ENCODE measurements around the gene OR2L3.
"Not testable (repeated sequence)": the region's sequence is repeated elsewhere in the genome, so short reads cannot be mapped to it uniquely, and the experiment has no call there.

Gene OR2L3

GRCh38 chr1:248046536-248046935, at the start of gene OR2L3:
TSS of gene OR2L3 (plus strand) at chr1:248046836. CDS start at chr1:248060682, 13,846 bp downstream.
- no peak for DNase-seq (ENCODE audit: low read depth)

DNA sequence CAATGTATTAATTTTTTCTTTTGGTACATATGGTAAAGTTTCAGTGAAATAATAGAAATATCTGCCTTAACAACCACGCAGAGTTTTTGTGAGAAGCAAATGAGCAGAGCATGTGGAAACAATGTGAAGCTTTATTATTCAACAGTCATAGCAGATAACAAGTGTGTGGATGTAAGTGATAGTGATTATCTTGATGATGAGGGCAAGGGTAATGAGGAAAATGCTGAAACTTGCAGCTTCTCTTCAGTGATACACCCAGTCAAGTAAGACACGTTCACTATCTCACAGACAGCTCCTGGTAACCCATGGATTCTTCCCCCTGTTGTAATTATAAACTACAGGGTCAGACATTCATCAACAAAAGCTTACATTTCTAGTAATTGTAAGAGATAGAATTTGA, 47.8 kb upstream of the OR2L3 start:
- no peak for DNase-seq (ENCODE audit: low read depth)

DNA sequence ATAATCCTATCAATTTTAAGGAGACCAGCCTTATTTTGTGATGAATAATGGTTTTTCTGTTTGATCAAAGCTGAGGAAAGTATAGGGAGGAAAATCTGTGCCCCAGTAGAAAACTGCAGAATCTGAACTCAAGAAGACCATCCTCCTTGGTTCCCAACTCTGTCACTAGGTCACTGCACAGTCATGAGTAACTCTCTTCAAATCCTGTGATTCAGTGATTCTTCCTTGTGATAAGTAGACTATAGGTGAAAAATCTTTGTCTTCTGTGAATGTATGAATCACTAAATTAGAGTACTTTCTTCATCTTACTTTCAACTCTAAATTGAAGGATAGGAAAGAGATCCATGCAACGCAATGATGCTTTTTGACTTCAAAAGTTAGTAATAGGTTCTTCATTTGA, 46.5 kb upstream of the OR2L3 start:
- no peak for DNase-seq (ENCODE audit: low read depth)

DNA sequence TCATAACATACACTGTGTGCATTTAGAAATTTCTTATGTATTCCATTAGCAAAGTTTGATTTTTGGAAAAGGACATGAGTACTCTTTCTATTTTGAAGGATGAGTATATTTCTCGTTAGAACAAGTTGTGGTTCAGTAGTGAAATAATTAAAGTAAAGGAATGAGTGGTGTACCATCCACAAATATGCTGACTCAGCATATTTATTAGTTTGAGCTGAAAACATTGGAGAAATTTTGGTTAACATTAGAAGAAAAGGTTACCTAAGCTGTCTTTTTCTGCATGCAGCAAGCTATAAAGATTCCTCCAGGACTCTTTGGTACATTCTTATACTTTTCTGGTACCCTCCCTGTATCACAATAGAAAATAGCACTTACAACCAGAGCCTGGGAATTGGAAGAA, 38.9 kb upstream of the OR2L3 start:
- no peak for DNase-seq (ENCODE audit: low read depth)

GRCh38 chr1:248009681-248010080, 37.0 kb upstream of the OR2L3 start:
- DNase-seq (ENCODE audit: low read depth): no peak

DNA sequence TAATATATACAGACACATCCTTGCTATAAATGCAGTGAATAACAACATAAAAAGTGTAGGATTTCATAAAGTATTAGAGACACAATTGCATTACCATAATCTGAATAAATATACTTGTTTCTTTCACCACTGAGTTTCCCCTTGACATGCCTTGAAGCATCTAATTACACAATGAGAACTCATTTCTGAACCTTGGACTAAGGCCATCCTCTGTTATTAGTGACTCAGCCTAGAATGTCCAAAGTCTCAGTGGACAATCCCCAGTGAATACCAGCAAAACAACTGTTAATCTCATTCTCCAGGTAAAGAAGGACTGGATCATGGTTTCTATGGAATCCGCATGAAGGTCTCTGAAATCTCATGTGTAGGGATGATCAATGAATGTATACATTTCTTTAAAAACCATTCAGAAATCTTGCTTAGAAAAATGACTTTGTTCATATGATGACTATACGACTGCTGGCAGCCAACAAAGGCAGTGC, 33.4 kb upstream of the OR2L3 start, which contains the start of gene OR2L5:
TSS of gene OR2L5 (plus strand) at position 432 of the 482 bp plus-strand sequence. CDS start 8,288 bp downstream, outside the sequence.
- no peak for DNase-seq (ENCODE audit: low read depth)

GRCh38 chr1:248015803-248016202, 30.8 kb upstream of the OR2L3 start:
- DNase-seq (ENCODE audit: low read depth): no peak

GRCh38 chr1:248029770-248030169, 16.9 kb upstream of the OR2L3 start, which contains the start of gene OR2L2:
TSS of gene OR2L2 (plus strand) at chr1:248030070. CDS start at chr1:248038268, 8,198 bp downstream.
- DNase-seq (ENCODE audit: low read depth): no peak

DNA sequence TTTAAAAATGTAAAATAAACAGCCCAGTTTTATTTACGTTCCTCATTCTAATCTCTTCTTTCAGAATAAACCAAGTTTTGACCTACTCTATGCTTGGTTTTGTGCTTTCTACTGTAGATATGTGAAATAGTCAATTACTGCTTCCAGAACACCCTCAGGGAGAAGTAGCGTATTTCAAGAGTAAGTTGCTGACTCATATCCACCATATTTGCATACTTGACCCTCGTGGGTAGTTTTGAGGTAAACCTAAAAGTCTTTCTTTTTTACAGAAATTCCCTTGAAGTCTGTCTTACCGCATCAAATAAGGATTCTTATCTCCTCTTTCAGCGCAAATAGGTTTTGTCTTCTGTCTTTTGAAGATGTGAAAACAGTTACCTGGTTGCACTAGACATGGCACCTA, 1.4 kb upstream of the OR2L3 start:
- DNase-seq (ENCODE audit: low read depth): no peak

GRCh38 chr1:248047008-248047407, 372 bp downstream of the OR2L3 start:
- DNase-seq (ENCODE audit: low read depth): no peak

- DNase-seq (ENCODE audit: low read depth): no peak
These were observed 8.0 kb downstream of the OR2L3 start for GRCh38 chr1:248054671-248055070.

GRCh38 chr1:248055261-248055660, 8.6 kb downstream of the OR2L3 start:
- no peak for DNase-seq (ENCODE audit: low read depth)

DNA sequence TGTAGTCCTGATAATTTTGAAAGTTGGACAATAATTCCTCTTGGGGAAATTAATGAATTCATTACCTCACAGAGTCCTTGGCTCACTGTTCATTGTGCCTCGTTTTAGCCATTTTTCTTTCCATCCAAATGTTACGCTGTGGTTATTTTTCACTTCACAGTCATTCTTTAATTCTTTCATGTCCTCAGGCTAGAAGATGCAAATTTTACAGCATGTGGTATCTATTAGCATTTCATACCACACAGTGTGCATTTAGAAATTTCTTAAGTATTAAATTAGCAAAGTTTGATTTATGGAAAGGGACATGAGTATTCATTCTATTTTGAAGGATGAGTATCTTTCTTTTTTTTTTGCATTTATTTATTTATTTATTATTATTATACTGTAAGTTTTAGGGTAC, 18.4 kb downstream of the OR2L3 start:
- DNase-seq (ENCODE audit: low read depth): no peak

DNA sequence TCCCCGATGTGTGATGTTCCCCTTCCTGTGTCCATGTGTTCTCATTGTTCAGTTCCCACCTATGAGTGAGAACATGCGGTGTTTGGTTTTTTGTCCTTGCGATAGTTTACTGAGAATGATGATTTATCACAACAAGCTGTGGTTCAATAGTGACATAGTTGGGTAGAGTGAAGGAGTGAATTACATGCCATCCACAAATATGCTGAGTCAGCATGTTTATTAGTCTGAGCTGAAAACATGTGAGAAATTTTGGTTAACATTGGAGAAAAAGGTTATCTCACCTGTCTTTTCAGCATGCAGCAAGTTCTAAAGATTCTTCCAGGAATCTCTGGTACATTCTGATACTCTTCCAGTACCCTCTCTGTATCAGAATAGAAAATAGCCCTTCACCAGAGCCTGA, 19.0 kb downstream of the OR2L3 start:
- DNase-seq (ENCODE audit: low read depth): no peak

DNA sequence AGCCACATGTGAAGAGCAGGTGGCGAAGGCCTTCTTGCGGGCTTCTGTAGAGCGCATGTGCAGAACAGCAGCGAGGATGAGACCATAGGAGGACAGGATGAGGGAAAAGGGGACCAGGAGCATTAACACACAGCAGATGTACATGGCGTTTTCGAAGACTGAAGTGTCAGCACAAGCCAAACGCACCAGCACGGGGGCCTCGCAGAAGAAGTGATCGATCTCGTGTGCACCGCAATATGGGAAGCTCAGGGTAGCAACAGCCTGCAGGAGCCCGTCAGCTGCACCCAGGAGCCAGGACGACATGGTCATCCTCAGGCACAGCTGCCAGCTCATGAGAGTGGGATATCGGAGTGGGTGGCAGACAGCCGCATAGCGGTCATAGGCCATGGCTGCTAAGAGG, 37.2 kb downstream of the OR2L3 start:
- not testable (repeated sequence) for DNase-seq (ENCODE audit: low read depth)

DNA sequence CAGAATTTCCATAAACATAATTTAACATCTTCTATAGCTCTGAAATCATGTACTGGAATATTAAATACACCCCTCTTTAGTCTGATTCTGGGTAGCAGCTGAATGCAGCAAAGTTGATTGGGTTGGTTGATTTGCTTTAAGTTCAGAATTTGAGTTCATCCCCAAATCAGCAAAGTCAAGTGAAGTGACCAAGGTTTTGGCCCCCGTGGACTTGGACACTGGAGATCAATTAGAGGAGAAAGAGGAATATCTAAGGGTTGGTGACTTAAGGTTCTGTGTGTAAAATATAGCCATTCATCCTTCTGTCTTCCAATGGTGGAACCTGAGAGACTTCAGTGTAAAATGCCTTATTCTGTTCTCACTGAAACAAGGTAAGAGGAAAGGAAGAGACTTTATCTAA, 48.2 kb downstream of the OR2L3 start, which contains the start of gene OR2L13:
TSS of gene OR2L13 (plus strand) at position 301 of the 400 bp plus-strand sequence. CDS start 4,192 bp downstream, outside the sequence.
- no peak for DNase-seq (ENCODE audit: low read depth)

DNA sequence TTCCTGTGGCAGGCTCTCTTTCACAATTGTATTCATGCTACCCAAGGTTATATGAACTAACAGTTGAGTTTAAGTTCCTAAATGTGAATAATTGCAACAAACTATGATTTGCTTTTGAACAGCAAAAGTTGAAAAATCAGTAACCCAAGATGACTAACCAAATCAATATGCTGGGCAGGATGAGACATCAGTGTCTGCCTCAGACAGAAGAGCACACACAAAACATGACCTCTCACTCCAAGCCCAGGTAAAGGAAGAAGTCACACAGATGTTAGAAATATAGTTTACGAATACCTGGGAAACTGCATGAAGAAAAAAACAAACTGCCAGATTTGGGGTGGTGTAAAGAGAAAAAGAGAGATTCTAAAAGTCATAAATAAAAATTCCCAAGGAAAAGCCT, 51.9 kb downstream of the OR2L3 start:
- DNase-seq (ENCODE audit: low read depth): no peak

- DNase-seq (ENCODE audit: low read depth): no peak
These were observed 56.2 kb downstream of the OR2L3 start for GRCh38 chr1:248102847-248103246.

DNA sequence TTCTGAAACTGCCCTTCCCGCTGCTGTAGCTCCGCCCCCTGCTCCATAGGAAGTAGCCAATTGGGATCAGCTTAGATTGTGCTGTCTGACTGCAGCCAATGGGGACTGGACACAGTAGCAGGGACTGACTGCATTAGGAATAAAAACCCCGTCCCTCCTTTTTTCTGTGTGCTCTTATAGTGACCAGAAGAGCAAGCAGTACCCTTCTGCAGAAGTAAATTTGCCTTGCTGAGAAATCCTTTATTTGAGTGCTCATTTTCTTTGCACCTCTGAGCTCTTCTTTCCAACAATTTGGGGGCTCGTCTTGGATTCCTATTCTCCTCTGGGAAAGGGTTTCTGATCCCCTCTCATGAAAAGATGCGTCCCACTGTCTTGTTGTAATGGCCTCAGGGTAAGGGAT, 64.5 kb downstream of the OR2L3 start:
- DNase-seq (ENCODE audit: low read depth): no peak

Measured in activated T-cell treated with anti-CD3 and anti-CD28 coated beads for 1 hour (primary cell).